SK-N-SH (cell line): ENCODE data around the gene TMEM97. TPM values are rescaled to one million over a fixed set of nuclear protein-coding genes. Genes with fewer than 3 reads are reported as not detected.

Experiments
- CTCF ChIA-PET: fragments of 300-600, 350-600 bp; formaldehyde crosslinking; extraction: SDS; loops from one replicate; lab custom pipeline; 2021; lab: Yijun Ruan, JAX
- POLR2A ChIA-PET: fragments of 350-600 bp; sonication (Branson Sonifier 250); formaldehyde crosslinking; extraction: SDS; loops from one replicate; lab custom pipeline; 2020; ENCODE audit warnings: antibody characterized with exemption, inconsistent platforms; lab: Yijun Ruan, JAX
- DNase-seq: peaks from one replicate; pipeline ENCODE4 v3.0.0; 2012
- H2AFZ ChIP-seq: fragments of 200-600 bp; sonication (generic); 2 replicates; pipeline ENCODE4 v1.8.1; 2016; ENCODE audit warnings: antibody characterized with exemption, mild to moderate bottlenecking, low read depth
- H3F3A ChIP-seq: fragments of 200-600 bp; sonication (generic); replicated peaks from 2 replicates; pipeline ENCODE3; 2016; ENCODE audit warnings: antibody characterized with exemption, mild to moderate bottlenecking; ENCODE audit not compliant: insufficient read depth
- H3K27ac ChIP-seq, 2 experiments: fragments of 200-500 bp in 1 of 2; fragments of 200-600 bp in 1 of 2; sonication (Bioruptor generic) in 1 of 2; sonication (generic), shearing (Covaris generic) in 1 of 2; 2 replicates each; pipeline versions ENCODE4 v1.5.1 to v1.6.1; 2014 to 2016; ENCODE audit warnings: low read depth in 2 of 2, inconsistent platforms in 1 of 2, low read length in 1 of 2, mild to moderate bottlenecking in 1 of 2, mixed read lengths in 1 of 2
- H3K27me3 ChIP-seq: fragments of 200-600 bp; sonication (generic), shearing (Covaris generic); 2 replicates; pipeline ENCODE4 v1.6.1; 2016; ENCODE audit warnings: mixed run types; ENCODE audit not compliant: insufficient read depth
- H3K36me3 ChIP-seq, 2 experiments: fragments of 200-500 bp in 1 of 2; fragments of 200-600 bp in 1 of 2; sonication (Bioruptor generic) in 1 of 2; sonication (generic) in 1 of 2; replicated peaks in 1 of 2; 2 replicates each; pipeline versions ENCODE3 to v1.5.1; 2014 to 2016; ENCODE audit warnings: low read length in 1 of 2, mild to moderate bottlenecking in 1 of 2; ENCODE audit not compliant: insufficient read depth in 2 of 2, control insufficient read depth in 1 of 2
- H3K4me1 ChIP-seq, 2 experiments: fragments of 200-500 bp in 1 of 2; fragments of 200-600 bp in 1 of 2; sonication (Bioruptor generic) in 1 of 2; sonication (generic), shearing (Covaris generic) in 1 of 2; 2 replicates each; pipeline versions ENCODE4 v1.5.1 to v1.6.1; 2014 to 2016; ENCODE audit warnings: low read depth in 1 of 2, low read length in 1 of 2, mixed run types in 1 of 2; ENCODE audit not compliant: insufficient read depth in 2 of 2, control insufficient read depth in 1 of 2
- H3K4me2 ChIP-seq: fragments of 200-600 bp; sonication (generic), shearing (Covaris generic); 2 replicates; pipeline ENCODE4 v1.6.1; 2017; ENCODE audit warnings: mixed run types
- H3K4me3 ChIP-seq, 2 experiments: fragments of 200-500 bp in 1 of 2; fragments of 200-600 bp in 1 of 2; sonication (Bioruptor generic) in 1 of 2; sonication (generic), shearing (Covaris generic) in 1 of 2; 2 replicates each; pipeline versions ENCODE4 v1.5.1 to v1.8.1; 2014 to 2016; ENCODE audit warnings: low read depth in 2 of 2, inconsistent platforms in 1 of 2, low read length in 1 of 2, mild to moderate bottlenecking in 1 of 2, mixed read lengths in 1 of 2, moderate library complexity in 1 of 2
- H3K79me2 ChIP-seq: fragments of 200-600 bp; sonication (generic); 2 replicates; pipeline ENCODE4 v1.8.1; 2017; ENCODE audit warnings: mild to moderate bottlenecking; ENCODE audit not compliant: insufficient read depth
- H3K9ac ChIP-seq: fragments of 200-600 bp; sonication (generic); 2 replicates; pipeline ENCODE4 v1.6.1; 2017; ENCODE audit warnings: mixed run types
- H3K9me2 ChIP-seq: fragments of 200-600 bp; sonication (generic); 2 replicates; pipeline ENCODE4 v1.6.1; 2017; ENCODE audit warnings: mixed run types
- H3K9me3 ChIP-seq: fragments of 200-600 bp; sonication (generic); 2 replicates; pipeline ENCODE4 v1.6.1; 2017; ENCODE audit warnings: mixed run types, mild to moderate bottlenecking, moderate library complexity
- H4K20me1 ChIP-seq: fragments of 200-600 bp; sonication (generic); 2 replicates; pipeline ENCODE4 v1.6.1; 2017; ENCODE audit warnings: mild to moderate bottlenecking, mixed run types; ENCODE audit not compliant: insufficient read depth
- CHD2 ChIP-seq: fragments of 150-350 bp; IDR thresholded peaks from 2 replicates; pipeline ENCODE4 v1.6.1; 2018; ENCODE audit warnings: low read length; ENCODE audit not compliant: partially characterized antibody
- ELF1 ChIP-seq: IDR thresholded peaks from 2 replicates; pipeline ENCODE4 v1.4.0; 2012
- FOXM1 ChIP-seq: IDR thresholded peaks from 2 replicates; pipeline ENCODE4 v1.4.0; 2012; ENCODE audit warnings: low read depth, mild to moderate bottlenecking
- GABPA ChIP-seq: IDR thresholded peaks from 2 replicates; pipeline ENCODE4 v1.4.0; 2012; ENCODE audit warnings: low read depth, mild to moderate bottlenecking
- GATA2 ChIP-seq: sonication (generic); formaldehyde crosslinking; IDR thresholded peaks from 2 replicates; pipeline ENCODE4 v1.5.0; 2020; ENCODE audit warnings: mild to moderate bottlenecking, missing genetic modification reagents
- JUND ChIP-seq: IDR thresholded peaks from 2 replicates; pipeline ENCODE4 v1.4.0; 2012
- RCOR1 ChIP-seq: fragments of 150-350 bp; IDR thresholded peaks from 2 replicates; pipeline ENCODE4 v1.6.1; 2017; ENCODE audit warnings: antibody characterized with exemption, low read length
- REST ChIP-seq: IDR thresholded peaks from 2 replicates; pipeline ENCODE4 v1.6.1; 2012; ENCODE audit warnings: mild to moderate bottlenecking, low read depth, low read length, moderate library complexity
- RXRA ChIP-seq: IDR thresholded peaks from 2 replicates; pipeline ENCODE4 v1.4.0; 2012; ENCODE audit warnings: low read depth, mild to moderate bottlenecking, borderline replicate concordance
- SIN3A ChIP-seq: IDR thresholded peaks from 2 replicates; pipeline ENCODE4 v1.6.1; 2012; ENCODE audit warnings: low read depth, mild to moderate bottlenecking, low read length, moderate library complexity, borderline replicate concordance
- SMC3 ChIP-seq: IDR thresholded peaks from 2 replicates; pipeline ENCODE4 v1.6.1; 2012; ENCODE audit warnings: low read depth, low read length, improper control_type of control experiment
- TAF1 ChIP-seq: IDR thresholded peaks from 2 replicates; pipeline ENCODE4 v1.6.1; 2012; ENCODE audit warnings: low read depth, mild to moderate bottlenecking, low read length, moderate library complexity, borderline replicate concordance
- TEAD4 ChIP-seq: IDR thresholded peaks from 2 replicates; pipeline ENCODE4 v1.4.0; 2012; ENCODE audit warnings: mild to moderate bottlenecking, borderline replicate concordance; ENCODE audit not compliant: insufficient read depth
- USF1 ChIP-seq: IDR thresholded peaks from 2 replicates; pipeline ENCODE4 v1.4.0; 2012; ENCODE audit warnings: low read depth, borderline replicate concordance
- YY1 ChIP-seq: IDR thresholded peaks from 2 replicates; pipeline ENCODE4 v1.4.0; 2012; ENCODE audit warnings: low read depth, mild to moderate bottlenecking
- WGBS: methylation state at CpG from one replicate; pipeline ENCODE4 v1.1.6; 2017; ENCODE audit warnings: low lambda C conversion rate; 5-methylcytosine and 5-hydroxymethylcytosine counted together
- polyA plus RNA-seq, 3 experiments: library from polyadenylated mRNA; depleted of rRNA; stranded (reverse); fragments of >200 nt; gene quantifications; 2 replicates each; pipeline ENCODE4 v1.2.3, GENCODE V29; 2012
- TF ChIP-seq, protein P1 (sequence below): IDR thresholded peaks from 2 replicates; pipeline ENCODE4 v1.4.0; 2012; ENCODE audit warnings: low read depth, borderline replicate concordance
- TF ChIP-seq, protein P2 (sequence below): IDR thresholded peaks from 2 replicates; pipeline ENCODE4; 2012

TMEM97 gene
- polyA plus RNA-seq, 1 of the 3 experiments (the other 2 are of a cell fraction) = 8.6 TPM

- no peaks in the 10 kb centered on the region for H3K27me3 ChIP-seq
- no peaks in the 10 kb centered on the region for H3K9me2 ChIP-seq
- peaks cover 6% of the 10 kb centered on the region for H3F3A ChIP-seq
- H3K79me2 ChIP-seq = peaks cover 12% of the 10 kb centered on the region
- H2AFZ ChIP-seq = no peak overlapping the region
- H3K4me1 ChIP-seq = peaks cover 4 to 5% of the 10 kb centered on the region in 2 experiments; a peak in 3 of 4 replicates
- H3K36me3 ChIP-seq = peaks cover 22 to 44% of the 10 kb centered on the region in 2 experiments
- no peak overlapping the region for H3K27ac ChIP-seq
- TF ChIP-seq USF1 = no peak
- TF ChIP-seq, protein P1, sequence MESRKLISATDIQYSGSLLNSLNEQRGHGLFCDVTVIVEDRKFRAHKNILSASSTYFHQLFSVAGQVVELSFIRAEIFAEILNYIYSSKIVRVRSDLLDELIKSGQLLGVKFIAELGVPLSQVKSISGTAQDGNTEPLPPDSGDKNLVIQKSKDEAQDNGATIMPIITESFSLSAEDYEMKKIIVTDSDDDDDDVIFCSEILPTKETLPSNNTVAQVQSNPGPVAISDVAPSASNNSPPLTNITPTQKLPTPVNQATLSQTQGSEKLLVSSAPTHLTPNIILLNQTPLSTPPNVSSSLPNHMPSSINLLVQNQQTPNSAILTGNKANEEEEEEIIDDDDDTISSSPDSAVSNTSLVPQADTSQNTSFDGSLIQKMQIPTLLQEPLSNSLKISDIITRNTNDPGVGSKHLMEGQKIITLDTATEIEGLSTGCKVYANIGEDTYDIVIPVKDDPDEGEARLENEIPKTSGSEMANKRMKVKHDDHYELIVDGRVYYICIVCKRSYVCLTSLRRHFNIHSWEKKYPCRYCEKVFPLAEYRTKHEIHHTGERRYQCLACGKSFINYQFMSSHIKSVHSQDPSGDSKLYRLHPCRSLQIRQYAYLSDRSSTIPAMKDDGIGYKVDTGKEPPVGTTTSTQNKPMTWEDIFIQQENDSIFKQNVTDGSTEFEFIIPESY = no peak
- no peak for TF ChIP-seq RXRA
- TF ChIP-seq YY1 = no peak
- TF ChIP-seq TEAD4 = no peak
- TF ChIP-seq SMC3 = no peak
- no peak for TF ChIP-seq TAF1
- TF ChIP-seq GATA2 (CRISPR knock-in tag) = no peak
- TF ChIP-seq RCOR1 = no peak
- TF ChIP-seq, protein P2, sequence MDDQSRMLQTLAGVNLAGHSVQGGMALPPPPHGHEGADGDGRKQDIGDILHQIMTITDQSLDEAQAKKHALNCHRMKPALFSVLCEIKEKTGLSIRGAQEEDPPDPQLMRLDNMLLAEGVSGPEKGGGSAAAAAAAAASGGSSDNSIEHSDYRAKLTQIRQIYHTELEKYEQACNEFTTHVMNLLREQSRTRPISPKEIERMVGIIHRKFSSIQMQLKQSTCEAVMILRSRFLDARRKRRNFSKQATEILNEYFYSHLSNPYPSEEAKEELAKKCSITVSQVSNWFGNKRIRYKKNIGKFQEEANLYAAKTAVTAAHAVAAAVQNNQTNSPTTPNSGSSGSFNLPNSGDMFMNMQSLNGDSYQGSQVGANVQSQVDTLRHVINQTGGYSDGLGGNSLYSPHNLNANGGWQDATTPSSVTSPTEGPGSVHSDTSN = no peak
- no peak for TF ChIP-seq FOXM1
- TF ChIP-seq CHD2 = no peak
- TF ChIP-seq GABPA = no peak
- CTCF ChIA-PET = no interaction called here
- no peaks in the 10 kb centered on the region for H4K20me1 ChIP-seq
- POLR2A ChIA-PET = no interaction called here
- no peak for DNase-seq
- no peaks in the 10 kb centered on the region for H3K9me3 ChIP-seq
- 94% methylated on average over 5 of the region's 5 CpGs for WGBS
- H3K9ac ChIP-seq = no peak overlapping the region
- no peak overlapping the region for H3K4me3 ChIP-seq
- H3K4me2 ChIP-seq = no peak overlapping the region
Observed at GRCh38 chr17:28363186-28363585, 44.2 kb downstream of the TMEM97 start.

DNA sequence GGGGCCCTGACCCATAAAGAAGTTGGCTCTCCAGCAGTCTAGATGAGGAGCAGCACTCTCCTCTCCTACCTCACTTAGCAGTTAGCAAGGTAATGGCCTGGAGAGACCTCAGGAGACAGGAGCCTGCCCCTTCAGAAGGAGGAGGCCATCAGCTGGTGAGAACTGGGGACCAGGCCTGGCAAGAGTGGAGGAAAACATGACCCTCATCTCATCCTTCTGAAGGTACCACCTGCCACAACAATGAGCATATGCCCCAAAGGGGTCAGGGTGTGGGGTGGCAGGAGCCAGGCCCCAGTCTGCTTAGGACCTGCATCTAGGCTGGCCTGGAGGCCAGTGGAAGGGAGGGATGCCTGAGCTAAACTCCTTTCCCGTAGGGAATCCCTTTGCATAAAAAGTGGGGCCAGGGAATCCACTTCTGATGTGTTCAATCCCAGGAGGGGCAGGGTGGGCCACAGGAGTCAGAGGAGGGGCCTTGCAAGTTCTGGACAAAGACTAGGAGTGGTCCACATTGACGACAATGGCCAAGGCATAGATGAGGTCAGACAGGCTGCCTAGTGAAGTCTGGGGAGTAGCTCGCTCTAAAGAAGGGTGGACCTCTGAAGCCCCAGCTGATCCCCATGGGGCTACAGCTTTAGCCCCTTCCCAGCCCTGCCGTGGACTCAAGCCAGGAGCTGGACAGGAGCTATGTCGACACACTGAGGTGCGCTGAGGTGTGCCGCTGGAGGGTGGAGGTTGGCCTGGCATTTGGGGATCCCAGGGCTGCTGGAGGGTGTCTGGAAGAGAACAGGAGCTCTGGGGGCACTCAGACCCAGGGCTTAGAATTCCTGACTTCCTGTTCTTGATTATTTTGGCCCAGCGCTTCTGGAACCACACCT, 45.0 kb downstream of the TMEM97 start:
- H3K36me3 ChIP-seq = peaks cover 18 to 41% of the 10 kb centered on the region in 2 experiments
- H3F3A ChIP-seq = peaks cover 6% of the 10 kb centered on the region
- H3K9me2 ChIP-seq = no peaks in the 10 kb centered on the region
- no peaks in the 10 kb centered on the region for H3K4me1 ChIP-seq
- no peaks in the 10 kb centered on the region for H4K20me1 ChIP-seq
- H3K4me3 ChIP-seq = no peak overlapping the region
- H3K27me3 ChIP-seq = no peaks in the 10 kb centered on the region
- H3K27ac ChIP-seq = no peak overlapping the region
- H3K79me2 ChIP-seq = peaks cover 3% of the 10 kb centered on the region; the same call in 1 of the 2 replicates
- ChIA-PET POLR2A (no interaction called here), CTCF (no interaction called here)
- H3K4me2 ChIP-seq = no peak overlapping the region
- DNase-seq = no peak
- H2AFZ ChIP-seq = no peak overlapping the region
- no peaks in the 10 kb centered on the region for H3K9me3 ChIP-seq
- H3K9ac ChIP-seq = no peak overlapping the region
- WGBS = 96% methylated on average over 7 of the region's 8 CpGs
- TF ChIP-seq SIN3A (no peak), SMC3 (no peak), TEAD4 (no peak), GATA2 (CRISPR knock-in tag) (no peak), RCOR1 (no peak), ELF1 (no peak), JUND (no peak), REST (no peak)
- TF ChIP-seq, protein P1 = no peak
